Heart right ventricle (tissue), 16 donors: Measurements from ENCODE around the gene MYCN. TPM values are rescaled to one million over a fixed set of nuclear protein-coding genes. Genes with fewer than 3 reads are reported as not detected.

Experiments used
- ATAC-seq, 8 donors: fragments of 200-7000 bp; cut with Tn5 transposase; one replicate each; pipeline ENCODE4 v1.9.1; 2020; ENCODE audit warnings: mild to moderate bottlenecking in 8 of 8, moderate library complexity in 8 of 8, moderate number of reproducible peaks in 1 of 8
- DNase-seq, 2 donors: peaks; one replicate each; pipeline ENCODE4 v3.0.0-alpha.2; 2020
- H3K27ac ChIP-seq, 10 donors: fragments of 200-600 bp; sonication (generic) in 2 of 10; one replicate each; pipeline versions ENCODE4 v1.5.0 to v1.8.0; 2020 to 2022; ENCODE audit warnings: mild to moderate bottlenecking in 3 of 10
- H3K27me3 ChIP-seq, 7 donors: fragments of 200-600 bp; one replicate each; pipeline ENCODE4 v1.8.0; 2021 to 2022; ENCODE audit warnings: mild to moderate bottlenecking in 2 of 7
- H3K36me3 ChIP-seq, 9 donors: fragments of 200-600 bp; sonication (generic) in 1 of 9; one replicate each; pipeline versions ENCODE4 v1.5.0 to v1.8.0; 2020 to 2022; ENCODE audit warnings: mild to moderate bottlenecking in 2 of 9
- H3K4me1 ChIP-seq, 9 donors: fragments of 200-600 bp; sonication (generic) in 1 of 9; one replicate each; pipeline versions ENCODE4 v1.5.0 to v1.8.0; 2020 to 2022; ENCODE audit warnings: mild to moderate bottlenecking in 4 of 9
- H3K4me3 ChIP-seq, 10 donors: fragments of 200-600 bp; sonication (generic) in 2 of 10; one replicate each; pipeline versions ENCODE4 v1.5.0 to v1.8.0; 2020 to 2022; ENCODE audit warnings: mild to moderate bottlenecking in 7 of 10, moderate library complexity in 2 of 10
- H3K9me3 ChIP-seq, 11 donors: fragments of 200-600 bp in 10 of 11; sonication (generic) in 2 of 11; one replicate each; pipeline versions ENCODE4 v1.5.0 to v1.8.0; 2013 to 2022; ENCODE audit warnings: mild to moderate bottlenecking in 2 of 11, control low read depth in 1 of 11, moderate library complexity in 1 of 11
- WGBS, 2 donors: extraction: QIAGEN DNeasy Blood & Tissue Kit; methylation state at CpG; one replicate each; pipeline ENCODE4 v1.1.7; 2013; ENCODE audit warnings: inconsistent platforms in 1 of 2; 5-methylcytosine and 5-hydroxymethylcytosine counted together
- intact Hi-C, 10 donors: fragments of 100-400 bp; cut with DNase I; formaldehyde crosslinking; loops; one replicate each; pipeline versions ENCODE4 v1.11.1 to v1.14.2; 2022
- polyA plus RNA-seq, 2 donors: library from polyadenylated mRNA; stranded (reverse); fragments of 200-250 nt; gene quantifications; one replicate each; pipeline ENCODE4 v1.2.3, GENCODE V29; 2013
- total RNA-seq, 10 donors: library from RNA; stranded (reverse); fragmentation: NEBNext Ultra II Directional in 3 of 10; extraction: Animal tissue kit (Norgen Biotek cat#: 25700) in 3 of 10; gene quantifications; one replicate each; pipeline versions ENCODE4 v1.2.1 to v1.2.4, GENCODE V29; 2021 to 2023
- TF ChIP-seq, protein P1 (sequence below), 9 donors: fragments of 200-600 bp; sonication (generic) in 2 of 9; IDR thresholded peaks; one replicate each; pipeline versions ENCODE4 v1.5.0 to v1.8.0; 2021 to 2022; ENCODE audit warnings: antibody characterized with exemption in 9 of 9, mild to moderate bottlenecking in 5 of 9, moderate library complexity in 1 of 9
- donor health status: Arrhythmogenic right ventricular cardiomyopathy.
- donor health status: ischemic (EF 13 %, LVEDD 7.1; RV severe dilation, severe dysfunction).
- donor health status: healthy with polysubstance abuse.
- donor health status: DM: no; HTN: yes; CAD: no.
- donor health status: DM: no; HTN: no; CAD: no.
- donor health status: ischemic (EF 25% LVEDD 6.9; RV normal size, moderate dysfunction).
- donor health status: ischemic (EF 25% LVEDD 5.7; RV mildly dilated, moderate dysfunction).
- donor health status: healthy.
- donor health status: DM: yes; HTN: yes; CAD: no.
- donor health status: Ischemic cardiomyopathy.
- donor health status: ischemic (EF 35%, LVEDD 5.7; RV mildly dilated, moderate dysfunction).
- donor health status: nonischemic (EF 11% LVEDD 7.7; RV severe dilation, severe dysfunction).
- donor health status: DM: yes; HTN: yes; CAD: no.
- donor health status: PGD.
- donor health status: ischemic (EF 29% LVEDD 5.4; RV normal size, mild dysfunction).
- donor health status: nonischemic (EF 23%, LVEDD 6.1; RV moderate dilation, normal function).

MYCN gene
- total and polyA plus RNA-seq, 12 donors: 0.14 to 1.4 (median 0.52) TPM

DNA sequence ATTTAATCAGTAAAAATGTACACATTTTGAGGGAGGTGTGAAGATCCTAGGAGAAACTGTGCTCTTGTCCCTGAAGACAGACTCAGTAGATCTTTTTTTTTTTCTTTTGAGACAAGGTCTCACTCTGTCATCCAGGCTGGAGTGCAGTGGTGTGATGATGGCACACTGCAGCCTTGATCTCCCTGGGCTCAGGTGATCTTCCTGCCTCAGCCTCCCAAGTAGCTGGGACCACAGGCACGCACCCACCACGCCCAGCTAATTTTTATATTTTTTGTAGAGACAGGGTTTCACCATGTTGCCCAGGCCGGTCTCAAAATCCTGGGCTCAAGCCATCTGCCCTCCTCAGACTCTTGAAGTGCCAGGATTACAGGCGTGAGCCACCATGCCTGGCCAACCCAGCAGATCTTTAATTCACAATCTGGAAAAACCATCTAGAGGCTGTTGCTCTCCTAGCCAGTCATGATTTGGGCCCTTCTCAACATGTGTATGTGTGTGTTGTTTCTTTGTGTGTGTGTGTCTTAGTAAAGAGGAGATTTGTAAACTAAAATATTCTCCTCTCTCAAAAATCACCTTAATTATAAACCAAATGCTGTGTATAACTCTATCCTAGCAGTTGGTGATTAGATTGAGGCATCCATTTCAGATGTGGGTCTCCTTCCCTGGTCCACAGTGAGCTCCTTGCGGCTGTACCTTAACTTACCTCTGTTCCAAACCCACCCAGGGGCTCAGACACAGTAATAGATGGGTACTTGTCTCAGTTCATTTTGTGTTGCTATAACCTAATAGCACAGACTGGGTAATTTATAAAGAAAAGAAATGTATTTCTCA is 3.9 kb upstream of the MYCN start:
- intact Hi-C loops: loop anchor here (5.0 to 10.0 kb wide), 11 partner anchors 299 to 821 kb away; no protein-coding TSS in a partner anchor
- DNase-seq (no peak), ATAC-seq (no peak)

DNA sequence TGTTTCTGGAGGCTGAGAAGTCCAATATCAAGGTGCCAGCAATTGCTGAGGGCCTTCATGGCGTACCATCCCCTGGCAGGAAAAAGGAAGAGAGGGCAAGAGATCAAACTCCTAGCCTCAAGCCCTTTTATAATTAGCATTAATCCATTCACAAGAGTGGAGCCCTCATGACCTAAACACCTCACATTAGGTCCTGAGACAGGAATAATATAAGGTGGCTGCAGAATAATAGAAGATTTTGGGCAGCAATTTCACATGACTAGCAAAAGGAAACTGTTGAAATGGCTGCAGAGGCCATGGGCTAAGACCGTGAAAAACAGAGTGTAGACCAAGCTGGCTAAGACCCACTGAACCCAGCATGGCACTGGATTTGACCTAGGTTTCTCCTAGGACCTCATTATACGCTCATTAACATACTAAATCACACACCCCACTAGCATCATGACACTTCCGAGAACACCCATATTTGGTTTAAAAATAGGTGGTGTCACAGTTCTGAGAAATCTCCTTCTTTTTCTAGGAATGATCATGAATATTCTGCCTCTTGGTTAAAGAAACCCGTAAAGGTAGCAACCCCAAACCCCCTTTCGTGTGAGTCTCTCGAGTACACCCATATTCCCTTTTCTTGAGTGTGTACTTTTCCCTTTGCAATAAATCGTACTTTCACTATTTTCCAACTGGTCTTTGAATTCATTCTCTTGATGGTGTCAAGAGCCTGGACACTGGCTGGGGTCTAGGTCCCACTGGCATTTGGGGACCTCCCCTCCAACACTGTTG is 3.1 kb upstream of the MYCN start:
- DNase-seq (no peak), ATAC-seq (no peak)
- no peaks in the 10 kb centered on the region for H3K36me3 ChIP-seq
- TF ChIP-seq, protein P1, sequence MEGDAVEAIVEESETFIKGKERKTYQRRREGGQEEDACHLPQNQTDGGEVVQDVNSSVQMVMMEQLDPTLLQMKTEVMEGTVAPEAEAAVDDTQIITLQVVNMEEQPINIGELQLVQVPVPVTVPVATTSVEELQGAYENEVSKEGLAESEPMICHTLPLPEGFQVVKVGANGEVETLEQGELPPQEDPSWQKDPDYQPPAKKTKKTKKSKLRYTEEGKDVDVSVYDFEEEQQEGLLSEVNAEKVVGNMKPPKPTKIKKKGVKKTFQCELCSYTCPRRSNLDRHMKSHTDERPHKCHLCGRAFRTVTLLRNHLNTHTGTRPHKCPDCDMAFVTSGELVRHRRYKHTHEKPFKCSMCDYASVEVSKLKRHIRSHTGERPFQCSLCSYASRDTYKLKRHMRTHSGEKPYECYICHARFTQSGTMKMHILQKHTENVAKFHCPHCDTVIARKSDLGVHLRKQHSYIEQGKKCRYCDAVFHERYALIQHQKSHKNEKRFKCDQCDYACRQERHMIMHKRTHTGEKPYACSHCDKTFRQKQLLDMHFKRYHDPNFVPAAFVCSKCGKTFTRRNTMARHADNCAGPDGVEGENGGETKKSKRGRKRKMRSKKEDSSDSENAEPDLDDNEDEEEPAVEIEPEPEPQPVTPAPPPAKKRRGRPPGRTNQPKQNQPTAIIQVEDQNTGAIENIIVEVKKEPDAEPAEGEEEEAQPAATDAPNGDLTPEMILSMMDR (IDR thresholded peaks at IDR 0.05): no peak
- H3K27me3 ChIP-seq: peaks cover 0 to 44% (median 38%) of the 10 kb centered on the region in 7 donors
- H3K9me3 ChIP-seq: no peaks in the 10 kb centered on the region
- peaks cover 4 to 31% (median 27%) of the 10 kb centered on the region in 9 donors for H3K4me1 ChIP-seq
- intact Hi-C loops: loop anchor here (5.0 to 10.0 kb wide), 11 partner anchors 300 to 820 kb away; no protein-coding TSS in a partner anchor
- no peak overlapping the region for H3K4me3 ChIP-seq
- no peak overlapping the region for H3K27ac ChIP-seq
- 85 to 87% methylated on average over 8 of the region's 8 CpGs for WGBS, 2 donors

More for the DNA sequence above, 3.9 kb upstream of the MYCN start:
- Histone ChIP-seq H3K27me3 (peaks cover 0 to 36% (median 30%) of the 10 kb centered on the region in 7 donors), H3K27ac (no peak overlapping the region), H3K4me3 (no peak overlapping the region), H3K4me1 (peaks cover 4 to 23% (median 21%) of the 10 kb centered on the region in 9 donors), H3K36me3 (no peaks in the 10 kb centered on the region), H3K9me3 (no peaks in the 10 kb centered on the region)
- TF ChIP-seq, protein P1 (IDR thresholded peaks at IDR 0.05): no peak
- 82 to 88% methylated on average over 5 of the region's 5 CpGs for WGBS, 2 donors

DNA sequence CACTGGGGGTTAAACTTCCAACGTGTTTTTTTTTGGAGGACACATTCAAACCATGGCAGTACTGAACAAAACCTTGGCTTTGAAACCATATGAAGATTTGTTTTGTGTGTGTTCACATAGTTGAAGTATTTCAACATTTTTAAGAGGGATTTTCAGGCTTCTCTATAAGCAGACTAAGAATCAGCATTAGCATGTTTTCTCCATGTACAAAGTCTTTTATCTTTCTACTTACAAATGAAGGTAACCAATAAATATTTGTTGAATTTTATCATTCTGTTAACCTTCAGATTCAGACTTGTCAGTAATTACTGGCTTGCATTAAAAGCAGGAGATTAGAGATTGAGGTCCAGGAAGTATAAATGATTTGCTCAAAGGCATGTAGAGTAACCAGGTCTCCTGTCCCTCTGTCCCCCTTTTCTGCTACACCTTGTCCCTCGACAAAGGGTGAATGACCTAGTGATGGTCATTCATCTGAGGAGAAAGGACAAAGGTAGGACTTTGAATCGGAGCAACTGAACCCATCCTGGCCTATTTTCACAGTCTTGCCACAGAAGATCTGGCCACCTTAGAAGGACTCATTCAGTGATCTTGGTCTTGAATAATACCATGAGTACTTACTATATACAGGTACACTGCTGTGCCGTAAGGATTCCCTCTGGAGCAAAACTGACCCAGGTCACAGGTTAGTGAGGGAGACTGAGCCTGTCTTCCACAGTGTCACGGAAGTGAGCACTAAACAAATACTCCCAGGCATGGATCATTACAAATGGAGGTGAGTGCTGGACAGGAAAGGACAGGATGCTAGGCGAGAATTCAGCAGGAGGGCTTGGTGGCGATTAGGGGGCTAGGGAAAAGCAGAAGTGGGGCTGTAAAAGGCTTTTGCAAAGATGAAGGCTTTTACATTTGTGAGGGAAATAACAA is 2.2 kb upstream of the MYCN start:
- Histone ChIP-seq H3K4me3 (no peak overlapping the region), H3K36me3 (no peaks in the 10 kb centered on the region), H3K27me3 (peaks cover 0 to 51% (median 38%) of the 10 kb centered on the region in 7 donors), H3K4me1 (peaks cover 4 to 37% (median 30%) of the 10 kb centered on the region in 9 donors), H3K9me3 (no peaks in the 10 kb centered on the region), H3K27ac (no peak overlapping the region)
- ATAC-seq (no peak), DNase-seq (no peak)
- intact Hi-C loops: loop anchor here (2.0 to 10.0 kb wide), 14 partner anchors 301 to 819 kb away; no protein-coding TSS in a partner anchor
- TF ChIP-seq, protein P1 (IDR thresholded peaks at IDR 0.05): no peak
- 92 to 94% methylated on average over 7 of the region's 7 CpGs for WGBS, 2 donors
